HG03108 (cell line): Measurements from ENCODE around the gene DCP1A.
"Not testable (repeated sequence)": the region's sequence is repeated elsewhere in the genome, so short reads cannot be mapped to it uniquely, and the experiment has no call there.

Experiments
- ATAC-seq: cut with Tn5 transposase; IDR thresholded peaks from one replicate; pipeline ENCODE4 v1.9.1; 2021; ENCODE audit warnings: moderate library complexity; ENCODE audit not compliant: unreplicated experiment

The DCP1A gene

GRCh38 chr3:53269193-53269592, 78.2 kb downstream of the DCP1A start:
- not testable (repeated sequence) for ATAC-seq

GRCh38 chr3:53267766-53268165, 79.6 kb downstream of the DCP1A start:
- no peak for ATAC-seq

GRCh38 chr3:53264718-53265117, 82.6 kb downstream of the DCP1A start:
- ATAC-seq = no peak

- no peak for ATAC-seq
Measured at GRCh38 chr3:53263907-53264306, 83.4 kb downstream of the DCP1A start.

- no peak for ATAC-seq
Measured at GRCh38 chr3:53261712-53262111, 85.6 kb downstream of the DCP1A start.

GRCh38 chr3:53260286-53260785, 87.0 kb downstream of the DCP1A start:
- ATAC-seq = no peak

- ATAC-seq = no peak
Measured at GRCh38 chr3:53259427-53260259, 87.7 kb downstream of the DCP1A start.

- ATAC-seq = no peak
Measured at GRCh38 chr3:53258600-53259426, 88.5 kb downstream of the DCP1A start.

- no peak for ATAC-seq
Measured at GRCh38 chr3:53257465-53257864, 89.9 kb downstream of the DCP1A start.

- no peak for ATAC-seq
Measured at GRCh38 chr3:53256704-53257055, 90.7 kb downstream of the DCP1A start.

- peak; percentile 39 for ATAC-seq
Measured at GRCh38 chr3:53255775-53256703, 91.3 kb downstream of the DCP1A start, which contains the start of gene TKT. TSS of gene TKT (minus strand) at chr3:53256022. CDS start at chr3:53255942, 80 bp downstream.

- peak; percentile 31 for ATAC-seq
Measured at GRCh38 chr3:53255423-53255774, 91.9 kb downstream of the DCP1A start.

- ATAC-seq = peak; percentile 52
Measured at GRCh38 chr3:53254509-53255422, 92.6 kb downstream of the DCP1A start.

GRCh38 chr3:53253707-53254508, 93.4 kb downstream of the DCP1A start:
- ATAC-seq = no peak

- ATAC-seq = not testable (repeated sequence)
Measured at GRCh38 chr3:53252947-53253322, 94.4 kb downstream of the DCP1A start.

GRCh38 chr3:53252096-53252946, 95.0 kb downstream of the DCP1A start:
- no peak for ATAC-seq

- no peak for ATAC-seq
Measured at GRCh38 chr3:53250881-53251605, 96.3 kb downstream of the DCP1A start.
